Measurements from ENCODE around the gene ANKRD2. TPM values are rescaled to one million over a fixed set of nuclear protein-coding genes. Genes with fewer than 3 reads are reported as not detected.

The ANKRD2 gene
- total RNA-seq, 4 donors from 2014 or later: not detected

GRCh38 chr10:97600616-97601015 lies 28.0 kb downstream of the ANKRD2 start:
- TF ChIP-seq CTCF (IDR thresholded peaks at IDR 0.05; ENCODE audit: low read depth): no peak

- TF ChIP-seq CTCF (IDR thresholded peaks at IDR 0.05; ENCODE audit: low read depth): no peak
Observed at GRCh38 chr10:97601268-97602215, 29.0 kb downstream of the ANKRD2 start.

GRCh38 chr10:97607095-97607636 lies 34.6 kb downstream of the ANKRD2 start:
- TF ChIP-seq CTCF (IDR thresholded peaks at IDR 0.05; ENCODE audit: low read depth): no peak

GRCh38 chr10:97608991-97609561 lies 36.5 kb downstream of the ANKRD2 start:
- no peak for TF ChIP-seq CTCF (IDR thresholded peaks at IDR 0.05; ENCODE audit: low read depth)

GRCh38 chr10:97611473-97611872 lies 38.9 kb downstream of the ANKRD2 start:
- no peak for TF ChIP-seq CTCF (IDR thresholded peaks at IDR 0.05; ENCODE audit: low read depth)

- no peak for TF ChIP-seq CTCF (IDR thresholded peaks at IDR 0.05; ENCODE audit: low read depth)
Observed at GRCh38 chr10:97612386-97612785, 39.8 kb downstream of the ANKRD2 start.

- no peak for TF ChIP-seq CTCF (IDR thresholded peaks at IDR 0.05; ENCODE audit: low read depth)
Observed at GRCh38 chr10:97618285-97618684, 45.7 kb downstream of the ANKRD2 start.

All from subcutaneous adipose tissue (tissue), 4 donors.